ENCODE data around the gene PLA2G7.

PLA2G7 gene

DNA sequence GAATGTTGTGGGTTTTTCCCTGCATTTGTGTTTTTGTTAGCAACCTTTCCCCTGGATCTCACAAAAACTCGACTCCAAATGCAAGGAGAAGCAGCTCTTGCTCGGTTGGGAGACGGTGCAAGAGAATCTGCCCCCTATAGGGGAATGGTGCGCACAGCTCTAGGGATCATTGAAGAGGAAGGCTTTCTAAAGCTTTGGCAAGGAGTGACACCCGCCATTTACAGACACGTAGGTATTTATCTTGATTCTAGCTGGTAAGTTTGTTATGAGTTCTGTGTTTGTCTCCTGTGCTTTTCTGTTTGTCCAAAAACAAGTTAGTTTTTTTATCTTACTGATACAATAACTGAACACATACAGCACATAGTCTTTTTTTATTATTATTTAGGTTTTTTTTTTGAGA, 79.4 kb downstream of the PLA2G7 start:
- no peak overlapping the region for H3K4me3 ChIP-seq (ENCODE audit: insufficient read depth in 1 of 2, low read depth in 1 of 2, low read length in 2 of 2)
- H3K14ac ChIP-seq (ENCODE audit: low read length in 2 of 2): no peak overlapping the region
- peaks cover 1% of the 10 kb centered on the region for H3K79me1 ChIP-seq (replicated peaks; ENCODE audit: low read length, poor library complexity, severe bottlenecking)
- 21% methylated on average over 4 of the region's 6 CpGs for whole genome bisulfite sequencing
- H2AFZ ChIP-seq (ENCODE audit: low read depth, low read length): no peak overlapping the region
- no peak overlapping the region for H3K23ac ChIP-seq (ENCODE audit: low read length in 2 of 2)
- peaks cover 0 to 10% of the 10 kb centered on the region in 2 experiments for H3K36me3 ChIP-seq (ENCODE audit: control insufficient read depth in 1 of 2, insufficient read depth in 2 of 2, low read depth in 1 of 2, low read length in 2 of 2)
- H2AK5ac ChIP-seq (ENCODE audit: low read length, severe bottlenecking): no peak overlapping the region
- H3K27me3 ChIP-seq (ENCODE audit: control insufficient read depth in 1 of 2, insufficient read depth in 1 of 2, low read length in 2 of 2): no peaks in the 10 kb centered on the region
- no peak overlapping the region for H4K91ac ChIP-seq (ENCODE audit: low read length)
- no peak overlapping the region for H3K18ac ChIP-seq (ENCODE audit: low read depth in 1 of 2, low read length in 2 of 2)
- no peak overlapping the region for H3K27ac ChIP-seq (ENCODE audit: low read length, poor library complexity, severe bottlenecking)
- H3K9ac ChIP-seq (ENCODE audit: low read length): no peak overlapping the region
- H2BK5ac ChIP-seq (ENCODE audit: low read depth, low read length, poor library complexity, severe bottlenecking): no peak overlapping the region
- no peak overlapping the region for H2BK12ac ChIP-seq (ENCODE audit: low read length in 2 of 2)
- no peak overlapping the region for H3K4ac ChIP-seq (ENCODE audit: low read depth in 1 of 2, low read length in 2 of 2)
- no peak overlapping the region for H3K4me2 ChIP-seq (ENCODE audit: low read length, poor library complexity, severe bottlenecking)
- H2BK15ac ChIP-seq (ENCODE audit: low read depth, poor library complexity, severe bottlenecking): no peak overlapping the region
- peak; percentile 11 for DNase-seq
- no peak overlapping the region for H2BK120ac ChIP-seq (ENCODE audit: low read depth, low read length)
- no peak overlapping the region for H4K8ac ChIP-seq (ENCODE audit: low read length)
- H3K9me3 ChIP-seq (ENCODE audit: control insufficient read depth, low read length): no peaks in the 10 kb centered on the region
- peaks cover 2% of the 10 kb centered on the region for H3K4me1 ChIP-seq (ENCODE audit: control insufficient read depth, insufficient read depth, low read depth, low read length)
